HEK293 (cell line): ENCODE measurements around the gene STAT3.

Experiments
- YY1 ChIP-seq: fragments of 450-650 bp; formaldehyde crosslinking; IDR thresholded peaks from 2 replicates; pipeline ENCODE4 v1.5.1; 2018; ENCODE audit warnings: missing biosample characterization, missing genetic modification characterization
- ZNF239 ChIP-seq: fragments of 450-650 bp; formaldehyde crosslinking; IDR thresholded peaks from 2 replicates; pipeline ENCODE4 v1.5.1; 2016; ENCODE audit warnings: missing biosample characterization, missing genetic modification characterization
- ZNF433 ChIP-seq: fragments of 450-650 bp; formaldehyde crosslinking; IDR thresholded peaks from 2 replicates; pipeline ENCODE4 v1.5.1; 2016; ENCODE audit warnings: missing biosample characterization, missing genetic modification characterization, low read depth
- ZNF560 ChIP-seq: fragments of 450-650 bp; formaldehyde crosslinking; IDR thresholded peaks from 2 replicates; pipeline ENCODE4 v1.5.1; 2017; ENCODE audit warnings: missing biosample characterization, missing genetic modification characterization, borderline replicate concordance
- ZSCAN16 ChIP-seq: fragments of 450-650 bp; formaldehyde crosslinking; IDR thresholded peaks from 2 replicates; pipeline ENCODE4 v1.5.1; 2016; ENCODE audit warnings: missing biosample characterization, missing genetic modification characterization

- TF ChIP-seq ZNF239 (tag by site-specific recombination) (no peak), ZNF560 (tag by site-specific recombination) (no peak), YY1 (tag by site-specific recombination) (no peak), ZSCAN16 (tag by site-specific recombination) (no peak), ZNF433 (tag by site-specific recombination) (no peak)
Observed at GRCh38 chr17:42329025-42329976, 58.9 kb downstream of the STAT3 start.
